OCI-LY7 (cell line): Measurements from ENCODE around the gene KLF18. TPM values are rescaled to one million over a fixed set of nuclear protein-coding genes. Genes with fewer than 3 reads are reported as not detected.

Source experiments
- BruUV-seq: library from RNA; stranded (reverse); fragments of 400-500 nt; replicated peaks from 2 replicates; lab custom pipeline; 2021; lab: Mats Ljungman, UMichigan
- CTCF ChIA-PET: fragments of 300-600 bp; sonication (Branson Sonifier 250); formaldehyde crosslinking; loops from one replicate; lab custom pipeline; 2022; ENCODE audit warnings: antibody characterized with exemption; ENCODE audit not compliant: unreplicated experiment; lab: Charles Lee
- POLR2A ChIA-PET: fragments of 300-600 bp; sonication (Branson Sonifier 250); formaldehyde crosslinking; loops from one replicate; lab custom pipeline; 2022; ENCODE audit warnings: antibody characterized with exemption; lab: Charles Lee
- DNase-seq: peaks from one replicate; pipeline ENCODE4 v3.0.0-alpha.2; 2015; ENCODE audit warnings: low spot score
- H2AFZ ChIP-seq: fragments of 200-600 bp; sonication (generic), shearing (Covaris generic); 2 replicates; pipeline ENCODE4 v1.6.1; 2014; ENCODE audit warnings: mild to moderate bottlenecking, antibody characterized with exemption, low read length, moderate library complexity
- H3K27ac ChIP-seq: fragments of 200-600 bp; sonication (generic); 2 replicates; pipeline ENCODE4 v1.5.1; 2014; ENCODE audit warnings: mixed run types, low read depth, mild to moderate bottlenecking, moderate library complexity, low read length, inconsistent platforms; ENCODE audit not compliant: poor library complexity, severe bottlenecking
- H3K36me3 ChIP-seq: fragments of 200-600 bp; sonication (generic); 2 replicates; pipeline ENCODE4 v1.6.1; 2014; ENCODE audit warnings: mild to moderate bottlenecking, antibody characterized with exemption, low read length, moderate library complexity, mixed read lengths; ENCODE audit not compliant: insufficient read depth
- H3K4me1 ChIP-seq: fragments of 200-600 bp; sonication (generic); 2 replicates; pipeline ENCODE4 v1.5.1; 2014; ENCODE audit warnings: mild to moderate bottlenecking, low read length; ENCODE audit not compliant: insufficient read depth, poor library complexity, severe bottlenecking
- H3K4me2 ChIP-seq: fragments of 200-600 bp; sonication (generic); 2 replicates; pipeline ENCODE4 v1.6.1; 2014; ENCODE audit warnings: mild to moderate bottlenecking, low read length
- H3K4me3 ChIP-seq: fragments of 200-600 bp; sonication (generic); 2 replicates; pipeline ENCODE4 v1.5.1; 2014; ENCODE audit warnings: mild to moderate bottlenecking, low read depth, low read length; ENCODE audit not compliant: poor library complexity, severe bottlenecking
- H3K79me2 ChIP-seq: fragments of 200-600 bp; sonication (generic); 2 replicates; pipeline ENCODE4 v1.6.1; 2016; ENCODE audit warnings: low read depth, mild to moderate bottlenecking, low read length, moderate library complexity, mixed read lengths; ENCODE audit not compliant: insufficient read depth
- H3K9me2 ChIP-seq: fragments of 200-600 bp; sonication (generic); 2 replicates; pipeline ENCODE4 v1.6.1; 2016; ENCODE audit warnings: mild to moderate bottlenecking, low read length, mixed read lengths; ENCODE audit not compliant: insufficient read depth
- H3K9me3 ChIP-seq: fragments of 200-600 bp; sonication (generic); 2 replicates; pipeline ENCODE4 v1.6.1; 2014; ENCODE audit warnings: mild to moderate bottlenecking, mixed run types, low read length, mixed read lengths
- H4K20me1 ChIP-seq: fragments of 200-600 bp; sonication (generic); 2 replicates; pipeline ENCODE4 v1.6.1; 2014; ENCODE audit warnings: mild to moderate bottlenecking, antibody characterized with exemption, low read length, moderate library complexity, mixed read lengths; ENCODE audit not compliant: insufficient read depth
- CTCF ChIP-seq: fragments of 200-600 bp; sonication (generic); conservative IDR thresholded peaks from 2 replicates; pipeline ENCODE4 v1.5.1; 2014; ENCODE audit warnings: mild to moderate bottlenecking, antibody characterized with exemption, low read length, moderate library complexity, mixed read lengths
- EZH2phosphoT487 ChIP-seq: fragments of 200-600 bp; sonication (generic); IDR thresholded peaks from 2 replicates; pipeline ENCODE4 v1.6.1; 2018; ENCODE audit warnings: low read depth, borderline replicate concordance, mild to moderate bottlenecking, mixed run types, antibody characterized with exemption, low read length, moderate library complexity, mixed read lengths
- intact Hi-C: fragments of 100-400 bp; cut with micrococcal nuclease; formaldehyde crosslinking; loops from one replicate; pipeline ENCODE4 v1.10.0; 2022; ENCODE audit not compliant: unreplicated experiment
- total RNA-seq, 2 experiments: library from RNA; depleted of rRNA in 1 of 2; stranded (reverse); fragments of >200 nt in 1 of 2; shearing (Covaris generic) in 1 of 2; gene quantifications; 2 replicates each; pipeline ENCODE4 v1.2.3, GENCODE V29; 2014 to 2022

KLF18 gene
- total RNA-seq, 2 experiments from 2014 or later, result not detected

- Histone ChIP-seq H3K36me3 (no peaks in the 10 kb centered on the region), H3K4me2 (no peak overlapping the region), H3K9me3 (no peaks in the 10 kb centered on the region), H3K27ac (no peak overlapping the region), H3K79me2 (no peaks in the 10 kb centered on the region), H4K20me1 (no peaks in the 10 kb centered on the region), H3K4me1 (no peaks in the 10 kb centered on the region), H3K9me2 (no peaks in the 10 kb centered on the region), H2AFZ (no peak overlapping the region), H3K4me3 (no peak overlapping the region)
- POLR2A ChIA-PET, result no interaction called here
- TF ChIP-seq EZH2phosphoT487 (no peak), CTCF (no peak)
- no peak for DNase-seq
- no TSS peak for BruUV-seq
- CTCF ChIA-PET, result no interaction called here
- intact Hi-C loops, result no loop called here
Observed at GRCh38 chr1:44113095-44113609, 28.3 kb downstream of the KLF18 start.

- no TSS peak for BruUV-seq
- no peak overlapping the region for H3K4me3 ChIP-seq
- CTCF ChIA-PET, result no interaction called here
- H3K9me3 ChIP-seq, result no peaks in the 10 kb centered on the region
- no peak overlapping the region for H2AFZ ChIP-seq
- no peak for DNase-seq
- no peaks in the 10 kb centered on the region for H3K79me2 ChIP-seq
- TF ChIP-seq CTCF (no peak), EZH2phosphoT487 (no peak)
- POLR2A ChIA-PET, result no interaction called here
- no peaks in the 10 kb centered on the region for H4K20me1 ChIP-seq
- no peak overlapping the region for H3K4me2 ChIP-seq
- no peaks in the 10 kb centered on the region for H3K36me3 ChIP-seq
- no peak overlapping the region for H3K27ac ChIP-seq
- no peaks in the 10 kb centered on the region for H3K9me2 ChIP-seq
- intact Hi-C loops, result no loop called here
- H3K4me1 ChIP-seq, result no peaks in the 10 kb centered on the region
Observed at GRCh38 chr1:44112486-44112885, 28.9 kb downstream of the KLF18 start.

DNA sequence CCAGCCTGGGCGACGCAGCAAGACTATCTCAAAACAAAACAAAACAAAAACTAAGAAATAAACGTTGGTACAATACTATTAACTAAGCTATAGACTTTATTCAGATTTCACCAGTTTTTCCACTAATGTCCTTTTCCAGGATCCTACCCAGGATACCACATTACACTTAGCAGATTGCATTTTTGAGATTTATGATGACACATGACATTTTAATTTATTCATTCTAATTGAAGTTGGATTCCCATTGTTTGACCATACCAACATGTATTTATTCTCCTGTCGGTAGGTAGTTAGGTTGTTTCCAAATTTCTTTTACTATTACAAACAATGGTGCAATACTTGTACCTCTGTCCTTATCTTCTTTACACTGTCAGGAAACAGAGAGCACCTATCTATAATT is 29.6 kb downstream of the KLF18 start:
- Histone ChIP-seq H3K36me3 (no peaks in the 10 kb centered on the region), H2AFZ (no peak overlapping the region), H3K9me2 (no peaks in the 10 kb centered on the region), H3K4me3 (no peak overlapping the region), H4K20me1 (no peaks in the 10 kb centered on the region), H3K9me3 (no peaks in the 10 kb centered on the region), H3K4me2 (no peak overlapping the region), H3K4me1 (no peaks in the 10 kb centered on the region), H3K27ac (no peak overlapping the region), H3K79me2 (no peaks in the 10 kb centered on the region)
- no peak for DNase-seq
- ChIA-PET POLR2A (interaction anchor here (0.6 to 1.2 kb wide), 2 partner anchors 13 to 445 kb away, joined by 3 read pairs; no protein-coding TSS in a partner anchor), CTCF (no interaction called here)
- BruUV-seq, result no TSS peak
- no peak for TF ChIP-seq CTCF
- TF ChIP-seq EZH2phosphoT487, result no peak
- intact Hi-C loops, result no loop called here
